Measurements from ENCODE around the gene CALR3.
"Not testable (repeated sequence)": the region's sequence is repeated elsewhere in the genome, so short reads cannot be mapped to it uniquely, and the experiment has no call there.

The CALR3 gene

GRCh38 chr19:16452325-16452724 lies 43.6 kb downstream of the CALR3 start:
- H3K9me3 Mint-ChIP-seq, result no peaks in the 10 kb centered on the region
- H3K27me3 Mint-ChIP-seq (ENCODE audit: low read depth, poor library complexity), result no peaks in the 10 kb centered on the region
- H3K4me3 Mint-ChIP-seq, result no peak overlapping the region
- no peak overlapping the region for H3K27ac Mint-ChIP-seq
- peaks cover 40% of the 10 kb centered on the region for H3K4me1 Mint-ChIP-seq
- H3K36me3 Mint-ChIP-seq (ENCODE audit: low read depth), result peaks cover 30% of the 10 kb centered on the region
- TF ChIP-seq, protein P1, sequence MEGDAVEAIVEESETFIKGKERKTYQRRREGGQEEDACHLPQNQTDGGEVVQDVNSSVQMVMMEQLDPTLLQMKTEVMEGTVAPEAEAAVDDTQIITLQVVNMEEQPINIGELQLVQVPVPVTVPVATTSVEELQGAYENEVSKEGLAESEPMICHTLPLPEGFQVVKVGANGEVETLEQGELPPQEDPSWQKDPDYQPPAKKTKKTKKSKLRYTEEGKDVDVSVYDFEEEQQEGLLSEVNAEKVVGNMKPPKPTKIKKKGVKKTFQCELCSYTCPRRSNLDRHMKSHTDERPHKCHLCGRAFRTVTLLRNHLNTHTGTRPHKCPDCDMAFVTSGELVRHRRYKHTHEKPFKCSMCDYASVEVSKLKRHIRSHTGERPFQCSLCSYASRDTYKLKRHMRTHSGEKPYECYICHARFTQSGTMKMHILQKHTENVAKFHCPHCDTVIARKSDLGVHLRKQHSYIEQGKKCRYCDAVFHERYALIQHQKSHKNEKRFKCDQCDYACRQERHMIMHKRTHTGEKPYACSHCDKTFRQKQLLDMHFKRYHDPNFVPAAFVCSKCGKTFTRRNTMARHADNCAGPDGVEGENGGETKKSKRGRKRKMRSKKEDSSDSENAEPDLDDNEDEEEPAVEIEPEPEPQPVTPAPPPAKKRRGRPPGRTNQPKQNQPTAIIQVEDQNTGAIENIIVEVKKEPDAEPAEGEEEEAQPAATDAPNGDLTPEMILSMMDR (IDR thresholded peaks at IDR 0.05), result no peak
- DNase-seq, result no peak

DNA sequence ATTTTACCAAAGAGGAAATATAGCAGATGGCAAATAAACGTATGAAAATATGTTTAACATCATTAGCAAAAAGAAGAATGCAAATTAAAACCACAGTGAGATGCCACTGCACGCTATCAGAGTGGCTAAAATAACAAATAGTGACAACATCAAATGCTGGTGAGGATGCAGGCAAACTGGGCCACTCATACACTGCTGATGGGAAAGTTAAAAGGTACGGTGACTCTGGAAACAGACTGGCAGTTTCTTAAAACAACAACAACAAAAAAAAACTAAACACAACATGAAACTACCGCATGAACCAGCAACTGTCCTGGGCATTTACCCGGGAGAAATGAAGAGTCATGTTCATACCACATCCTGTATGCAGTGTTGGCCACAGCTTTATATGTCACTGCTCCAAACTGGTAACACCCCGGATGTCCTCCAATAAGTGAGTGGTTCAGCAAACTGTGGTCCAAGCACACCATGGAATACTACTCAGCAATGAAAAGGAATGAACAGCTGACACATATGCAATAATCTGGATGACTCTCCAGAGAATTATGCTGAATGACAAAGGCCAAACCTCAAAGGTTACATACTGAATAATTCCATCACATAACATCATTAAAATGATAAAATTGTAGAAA lies 46.5 kb downstream of the CALR3 start:
- Mint-ChIP-seq H3K27ac (no peak overlapping the region), H3K9me3 (no peaks in the 10 kb centered on the region)
- DNase-seq, result no peak

DNA sequence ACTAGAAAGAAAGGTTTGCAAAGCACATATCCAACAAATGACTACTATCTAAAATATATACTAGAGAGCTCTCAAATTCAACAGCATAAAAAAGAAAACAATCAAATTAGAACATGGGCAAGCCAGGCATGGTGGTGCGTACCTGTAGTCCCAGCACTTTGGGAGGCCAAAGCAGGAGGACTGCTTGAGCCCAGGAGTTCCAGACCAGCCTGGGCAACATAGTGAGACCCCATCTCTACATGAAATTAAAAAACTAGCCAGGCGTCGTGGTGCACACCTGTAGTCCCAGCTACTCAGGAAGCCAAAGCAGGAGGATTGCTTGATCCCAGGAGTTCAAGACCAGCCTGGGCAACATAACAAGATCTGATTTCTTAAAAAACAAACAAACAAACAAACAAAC lies 47.1 kb downstream of the CALR3 start:
- Mint-ChIP-seq H3K4me1 (peaks cover 47% of the 10 kb centered on the region), H3K36me3 (ENCODE audit: low read depth) (peaks cover 26% of the 10 kb centered on the region)
- not testable (repeated sequence) for H3K27me3 Mint-ChIP-seq (ENCODE audit: low read depth, poor library complexity); H3K27ac Mint-ChIP-seq; H3K9me3 Mint-ChIP-seq; DNase-seq; H3K4me3 Mint-ChIP-seq

More for the DNA sequence above, 46.5 kb downstream of the CALR3 start:
- TF ChIP-seq, protein P1 (IDR thresholded peaks at IDR 0.05), result no peak
- Mint-ChIP-seq H3K4me3 (no peak overlapping the region), H3K36me3 (ENCODE audit: low read depth) (peaks cover 28% of the 10 kb centered on the region), H3K4me1 (peaks cover 47% of the 10 kb centered on the region), H3K27me3 (ENCODE audit: low read depth, poor library complexity) (no peaks in the 10 kb centered on the region)

DNA sequence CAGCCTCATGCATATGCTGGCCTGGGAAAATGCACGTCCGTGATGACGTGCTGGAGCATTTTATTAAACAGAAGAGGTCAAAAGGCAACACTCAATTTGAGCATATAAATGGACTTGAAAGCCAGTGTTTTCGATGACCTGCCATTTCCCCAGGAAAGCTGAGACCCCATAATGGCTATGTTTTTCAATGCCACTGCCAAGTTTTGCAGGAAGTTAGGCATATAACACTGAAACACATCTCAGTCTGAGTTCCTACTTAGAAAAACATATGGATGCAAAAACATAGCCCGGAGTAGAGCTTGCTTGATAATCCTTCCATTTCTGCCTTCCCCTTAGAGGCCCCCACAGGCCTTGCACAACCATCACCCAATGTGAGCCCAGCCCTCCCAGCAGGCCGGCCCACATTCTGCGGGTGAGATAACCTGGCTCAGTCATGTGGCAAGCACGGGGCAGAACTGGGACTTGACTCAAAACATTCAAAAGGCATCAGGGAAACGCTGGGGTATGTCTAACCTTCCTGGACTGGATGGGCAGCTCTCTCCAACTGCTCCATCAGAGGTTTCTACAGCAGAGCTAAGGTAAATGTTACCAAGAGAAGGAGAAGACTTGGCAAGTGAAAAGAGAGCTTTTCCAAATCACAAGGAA lies 49.1 kb downstream of the CALR3 start:
- Mint-ChIP-seq H3K4me3 (no peak overlapping the region), H3K27me3 (ENCODE audit: low read depth, poor library complexity) (no peaks in the 10 kb centered on the region), H3K4me1 (peaks cover 62% of the 10 kb centered on the region), H3K9me3 (no peaks in the 10 kb centered on the region), H3K27ac (peak overlapping the region; percentile 19), H3K36me3 (ENCODE audit: low read depth) (peaks cover 26% of the 10 kb centered on the region)
- DNase-seq, result no peak
- TF ChIP-seq, protein P1 (IDR thresholded peaks at IDR 0.05), result no peak

DNA sequence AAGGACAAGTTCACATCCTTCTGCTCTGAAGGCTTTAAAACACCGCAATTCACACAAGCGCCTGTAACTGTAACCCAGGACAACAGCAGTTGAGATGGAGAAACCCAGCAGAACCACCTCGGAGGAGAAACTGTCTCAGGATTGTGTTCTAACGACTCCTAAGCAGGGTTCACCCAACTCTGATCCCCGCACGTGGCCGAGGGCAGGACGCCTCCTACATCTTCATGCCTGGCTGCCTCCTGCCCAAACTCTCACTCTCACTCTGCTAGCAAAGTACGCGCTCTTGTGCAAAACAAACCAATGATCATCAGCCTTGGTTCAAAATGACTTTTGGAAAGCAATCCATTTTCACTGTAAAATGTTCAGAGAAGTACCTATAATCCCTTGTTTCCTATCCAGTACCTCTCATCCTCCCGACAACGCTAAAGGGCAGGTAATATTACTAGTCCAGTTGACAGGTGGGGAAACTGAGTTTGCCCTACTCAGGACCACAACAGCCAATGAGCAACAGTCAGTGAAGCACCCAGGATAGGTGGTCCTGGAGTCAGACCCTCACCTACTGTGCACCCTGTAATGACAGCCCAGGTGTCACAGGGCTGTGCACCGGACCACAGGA lies 49.8 kb downstream of the CALR3 start:
- Mint-ChIP-seq H3K27me3 (ENCODE audit: low read depth, poor library complexity) (no peaks in the 10 kb centered on the region), H3K4me1 (peaks cover 65% of the 10 kb centered on the region), H3K9me3 (no peaks in the 10 kb centered on the region), H3K27ac (peak overlapping the region; percentile 19), H3K4me3 (peak overlapping the region; percentile 50), H3K36me3 (ENCODE audit: low read depth) (peaks cover 25% of the 10 kb centered on the region)
- TF ChIP-seq, protein P1 (IDR thresholded peaks at IDR 0.05), result no peak
- no peak for DNase-seq

GRCh38 chr19:16445238-16446107 lies 50.5 kb downstream of the CALR3 start:
- Mint-ChIP-seq H3K27me3 (ENCODE audit: low read depth, poor library complexity) (no peaks in the 10 kb centered on the region), H3K27ac (no peak overlapping the region), H3K4me1 (peaks cover 65% of the 10 kb centered on the region), H3K36me3 (ENCODE audit: low read depth) (peaks cover 27% of the 10 kb centered on the region), H3K4me3 (peak overlapping the region; percentile 50), H3K9me3 (no peaks in the 10 kb centered on the region)
- no peak for DNase-seq
- TF ChIP-seq, protein P1 (IDR thresholded peaks at IDR 0.05), result no peak

Measured in nephron progenitor cell (in vitro differentiated cells).